GM18505 (cell line): ENCODE measurements around the gene RSU1.

ENCODE experiments used
- ATAC-seq: cut with Tn5 transposase; IDR thresholded peaks from one replicate; pipeline ENCODE4 v1.9.1; 2021; ENCODE audit not compliant: unreplicated experiment
- POLR2A ChIP-seq: IDR thresholded peaks from 4 replicates; pipeline ENCODE4 v1.6.1; 2011; ENCODE audit warnings: borderline replicate concordance; ENCODE audit not compliant: insufficient read depth, insufficient read length; ENCODE audit errors: extremely low read depth

RSU1 gene

GRCh38 chr10:16728266-16728665 lies 89.0 kb downstream of the RSU1 start:
- TF ChIP-seq POLR2A: no peak
- no peak for ATAC-seq

GRCh38 chr10:16727666-16728065 lies 89.6 kb downstream of the RSU1 start:
- TF ChIP-seq POLR2A: no peak
- ATAC-seq: no peak

GRCh38 chr10:16724509-16724908 lies 92.7 kb downstream of the RSU1 start:
- ATAC-seq: no peak
- no peak for TF ChIP-seq POLR2A

- TF ChIP-seq POLR2A: no peak
- no peak for ATAC-seq
Measured at GRCh38 chr10:16720812-16721211, 96.4 kb downstream of the RSU1 start.

GRCh38 chr10:16717622-16718395 lies 99.4 kb downstream of the RSU1 start:
- TF ChIP-seq POLR2A: no peak
- no peak for ATAC-seq

- TF ChIP-seq POLR2A: no peak
- ATAC-seq: no peak
Measured at GRCh38 chr10:16716051-16716450, 101.2 kb downstream of the RSU1 start.

GRCh38 chr10:16713290-16713689 lies 103.9 kb downstream of the RSU1 start:
- TF ChIP-seq POLR2A: no peak

GRCh38 chr10:16712883-16713282 lies 104.3 kb downstream of the RSU1 start:
- no peak for TF ChIP-seq POLR2A

More at GRCh38 chr10:16713290-16713689, 103.9 kb downstream of the RSU1 start:
- ATAC-seq: no peak

GRCh38 chr10:16700331-16700730 lies 116.9 kb downstream of the RSU1 start:
- ATAC-seq: no peak
- TF ChIP-seq POLR2A: no peak

More at GRCh38 chr10:16712883-16713282, 104.3 kb downstream of the RSU1 start:
- ATAC-seq: no peak

GRCh38 chr10:16699435-16700057 lies 117.7 kb downstream of the RSU1 start:
- ATAC-seq: no peak
- TF ChIP-seq POLR2A: no peak

- no peak for TF ChIP-seq POLR2A
- ATAC-seq: no peak
Measured at GRCh38 chr10:16698461-16698860, 118.8 kb downstream of the RSU1 start.

- no peak for TF ChIP-seq POLR2A
- no peak for ATAC-seq
Measured at GRCh38 chr10:16690417-16690816, 126.8 kb downstream of the RSU1 start.

GRCh38 chr10:16689696-16690095 lies 127.5 kb downstream of the RSU1 start:
- no peak for TF ChIP-seq POLR2A
- no peak for ATAC-seq

GRCh38 chr10:16689227-16689626 lies 128.0 kb downstream of the RSU1 start:
- no peak for TF ChIP-seq POLR2A

More at GRCh38 chr10:16689227-16689626, 128.0 kb downstream of the RSU1 start:
- no peak for ATAC-seq
